Measurements from ENCODE around the gene GNG3. TPM values are rescaled to one million over a fixed set of nuclear protein-coding genes. Genes with fewer than 3 reads are reported as not detected.
"Not testable (repeated sequence)": the region's sequence is repeated elsewhere in the genome, so short reads cannot be mapped to it uniquely, and the experiment has no call there.

GNG3 gene
- total RNA-seq, 1 donor from 2014 or later: 1.4 TPM

DNA sequence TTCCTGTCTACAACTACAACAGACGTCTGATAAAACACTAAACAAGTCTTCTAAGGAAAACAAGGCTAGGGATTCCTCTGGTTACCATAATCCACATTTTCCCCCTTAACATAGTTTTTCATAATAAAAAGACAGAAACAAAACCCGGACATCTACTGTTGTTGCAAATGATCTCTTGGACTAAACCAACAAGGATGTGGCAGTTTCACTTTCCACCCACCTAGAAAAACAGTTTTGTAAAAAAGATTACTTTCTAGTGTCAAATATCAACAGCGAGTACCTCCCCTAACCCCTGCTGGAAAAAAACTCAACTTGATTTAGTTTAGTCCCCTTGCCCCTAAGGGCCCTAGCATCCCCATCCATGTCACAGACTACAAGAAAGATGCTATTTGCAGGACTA, 5.4 kb downstream of the GNG3 start:
- DNase-seq (ENCODE audit: low spot score) (no peak), ATAC-seq (no peak)
- intact Hi-C loops (cut with DNase I): no loop called here

DNA sequence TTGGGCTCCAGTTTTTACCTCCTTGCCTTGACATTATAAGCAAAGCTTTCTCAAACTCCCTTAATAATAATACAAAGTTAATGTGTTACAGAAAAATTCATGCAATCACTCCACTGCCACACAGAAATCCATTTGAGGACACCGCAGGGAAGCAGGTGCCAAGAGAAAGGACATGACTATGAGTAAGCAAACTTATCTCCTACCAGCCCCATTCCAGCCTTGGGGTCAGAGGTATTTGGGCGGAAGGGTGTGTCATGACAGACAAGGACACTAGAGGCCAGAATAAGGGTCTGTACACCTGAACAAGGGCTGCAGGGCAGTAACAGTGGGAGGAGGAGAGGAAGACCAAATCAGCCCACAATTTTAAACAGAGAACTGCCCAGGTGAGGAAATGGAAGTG, 5.9 kb downstream of the GNG3 start:
- intact Hi-C loops (cut with DNase I): no loop called here
- ATAC-seq (no peak), DNase-seq (ENCODE audit: low spot score) (peak; percentile 19)

DNA sequence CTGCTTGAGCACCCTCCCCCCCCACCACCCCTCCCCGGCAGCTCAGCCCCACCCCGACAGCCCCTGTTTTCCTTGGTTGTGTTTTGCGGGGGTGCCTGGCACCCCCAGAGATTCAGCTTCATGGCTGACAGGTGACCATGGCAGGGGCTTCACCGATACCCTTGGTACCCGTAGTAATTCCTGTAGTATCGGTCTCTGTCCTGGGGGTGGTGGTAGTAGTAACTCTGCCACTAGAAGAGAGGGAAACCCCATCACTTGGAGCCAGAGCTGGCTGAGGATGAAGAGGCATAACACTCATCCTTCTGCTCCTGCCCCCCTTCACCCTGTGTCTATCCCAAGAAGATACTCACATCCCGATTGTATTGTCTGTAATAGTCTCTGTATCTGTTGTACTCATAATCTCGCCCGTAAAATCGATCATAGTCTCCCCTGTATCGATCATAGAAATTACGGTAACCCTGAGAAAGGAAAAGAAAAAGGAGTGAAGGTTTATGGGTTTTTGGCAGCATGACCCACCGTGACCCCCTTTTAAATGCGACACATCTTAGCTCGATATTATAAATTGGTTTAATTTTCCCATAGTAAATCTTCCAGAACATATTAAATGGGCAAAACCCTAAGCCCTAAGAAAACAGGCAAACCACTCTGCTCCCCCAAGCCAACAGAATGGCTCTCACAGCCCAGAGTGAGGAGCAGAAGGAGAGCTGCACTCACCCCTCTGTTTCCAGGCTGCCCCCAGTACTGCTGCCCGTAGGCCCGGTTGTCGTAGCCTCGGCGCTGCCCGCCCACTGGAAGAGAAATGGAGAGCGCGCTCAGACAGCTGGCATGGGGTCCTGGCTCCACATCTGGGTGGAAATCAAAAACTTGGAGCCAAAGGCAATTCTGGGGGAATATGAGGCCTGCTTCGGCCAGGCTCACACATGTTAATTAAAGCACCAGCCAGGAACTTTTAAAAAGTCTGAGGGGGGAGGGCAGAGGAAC, 8.0 kb downstream of the GNG3 start:
- no peak for ATAC-seq
- intact Hi-C loops (cut with DNase I): no loop called here
- DNase-seq (ENCODE audit: low spot score): peak; percentile 13

DNA sequence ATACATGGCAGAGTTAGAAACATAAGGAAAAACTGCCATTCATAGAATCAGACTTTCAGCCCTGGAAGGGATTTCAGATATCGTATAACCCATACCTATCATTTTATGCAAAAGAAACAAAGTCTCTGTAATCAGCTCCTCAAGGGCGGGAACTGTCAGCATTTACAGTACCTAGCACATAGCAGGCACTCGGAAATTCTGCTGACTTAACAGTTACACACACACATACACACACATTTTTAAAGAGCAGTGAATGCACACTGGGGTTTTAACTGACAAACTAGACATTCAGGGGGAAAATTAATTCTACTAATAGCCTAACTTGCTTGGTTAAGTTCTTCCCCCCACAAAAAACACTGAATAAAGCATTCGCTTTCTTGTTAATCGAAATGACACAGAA, 8.7 kb downstream of the GNG3 start:
- intact Hi-C loops (cut with DNase I): no loop called here
- no peak for DNase-seq (ENCODE audit: low spot score)
- no peak for ATAC-seq

DNA sequence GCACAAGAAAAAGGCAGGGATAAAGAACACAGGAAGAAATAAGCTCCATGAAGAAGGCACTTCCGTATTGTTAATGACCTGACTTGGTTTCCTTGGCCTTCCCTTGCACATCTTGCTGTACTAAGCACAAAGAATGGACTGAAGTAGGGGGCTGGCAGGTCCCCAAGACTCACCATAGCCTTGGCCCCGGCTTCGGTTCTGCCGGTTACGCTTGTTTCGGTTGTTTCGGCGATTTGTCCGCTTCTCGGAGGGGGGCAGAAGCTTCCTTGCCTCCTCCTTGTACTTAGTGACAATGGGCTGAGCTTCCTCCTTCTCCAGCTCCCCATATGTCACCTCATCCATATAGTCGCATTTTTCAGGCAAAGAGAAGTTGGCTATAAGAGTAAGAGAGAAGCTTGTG, 9.3 kb downstream of the GNG3 start:
- intact Hi-C loops (cut with DNase I): no loop called here
- ATAC-seq (no peak), DNase-seq (ENCODE audit: low spot score) (no peak)

DNA sequence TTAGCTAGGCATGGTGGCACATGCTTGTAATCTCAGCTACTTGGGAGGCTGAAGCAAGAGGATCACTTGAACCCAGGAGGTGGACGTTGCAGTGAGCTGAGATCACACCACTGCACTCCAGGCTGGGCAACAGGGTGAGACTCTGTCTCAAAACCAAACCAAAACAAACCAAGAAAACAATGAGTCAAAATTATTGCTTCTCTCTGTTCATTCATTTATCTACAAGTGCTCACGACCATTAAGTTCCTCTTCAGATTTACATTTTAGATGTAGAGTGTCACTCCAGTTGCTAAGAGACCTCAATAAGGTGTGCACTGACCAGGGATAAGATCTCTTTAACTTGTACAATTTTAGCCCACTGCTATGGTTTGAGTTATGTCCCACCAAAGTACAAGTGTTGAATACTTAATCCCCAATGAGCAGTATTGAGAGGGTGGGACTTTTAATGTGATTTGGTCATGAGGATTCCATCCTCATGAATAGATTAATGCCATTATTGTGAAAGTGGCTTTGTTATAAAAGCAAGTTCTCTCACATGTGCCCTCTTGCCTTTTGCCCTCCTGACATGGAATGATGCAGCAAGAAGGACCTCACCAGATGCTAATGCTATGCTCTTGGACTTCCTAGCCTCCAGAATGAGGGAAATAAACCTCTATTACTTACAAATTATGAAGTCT, 12.0 kb downstream of the GNG3 start:
- DNase-seq (ENCODE audit: low spot score) (peak; percentile 1), ATAC-seq (no peak)
- intact Hi-C loops (cut with DNase I): no loop called here

DNA sequence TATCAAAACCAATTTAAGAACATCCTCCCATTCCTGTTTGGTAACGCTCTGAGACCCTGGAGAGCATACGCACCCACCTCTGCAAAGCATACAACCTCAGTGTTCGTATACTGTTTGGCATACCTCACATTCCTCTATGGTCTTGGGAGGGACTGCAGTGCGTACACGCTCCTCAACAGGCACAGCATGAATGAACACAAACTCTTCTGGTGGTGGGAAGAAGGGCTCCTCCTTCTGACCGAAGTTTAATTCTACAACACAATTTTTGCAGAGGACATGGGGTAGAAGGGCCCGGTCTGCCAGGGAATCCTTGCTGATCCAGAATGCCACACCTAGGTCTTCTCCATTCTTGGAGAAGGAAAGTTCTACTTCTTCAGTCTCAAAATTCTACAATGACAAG, 14.5 kb downstream of the GNG3 start:
- ATAC-seq (no peak), DNase-seq (ENCODE audit: low spot score) (peak; percentile 5)
- intact Hi-C loops (cut with DNase I): no loop called here

DNA sequence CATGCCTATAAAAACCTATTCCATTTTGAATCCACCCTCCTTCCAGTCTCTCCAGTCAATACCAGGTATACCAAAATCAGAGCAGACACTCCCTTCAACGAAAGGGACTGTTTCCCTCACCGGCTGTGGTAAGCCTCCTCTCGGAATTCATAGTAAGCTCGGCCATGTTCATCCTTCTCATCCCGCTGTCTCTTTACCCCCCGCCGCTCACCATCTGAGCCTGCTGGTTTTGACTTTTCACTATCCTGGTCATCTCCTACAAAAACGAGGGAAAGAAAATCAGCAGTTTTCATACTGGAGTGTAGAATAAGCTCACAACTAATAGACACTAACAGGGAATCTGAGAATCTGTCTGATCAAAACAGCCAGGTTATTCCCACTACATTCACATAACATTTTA, 16.7 kb downstream of the GNG3 start:
- DNase-seq (ENCODE audit: low spot score) (peak; percentile 18), ATAC-seq (no peak)
- intact Hi-C loops (cut with DNase I): no loop called here

DNA sequence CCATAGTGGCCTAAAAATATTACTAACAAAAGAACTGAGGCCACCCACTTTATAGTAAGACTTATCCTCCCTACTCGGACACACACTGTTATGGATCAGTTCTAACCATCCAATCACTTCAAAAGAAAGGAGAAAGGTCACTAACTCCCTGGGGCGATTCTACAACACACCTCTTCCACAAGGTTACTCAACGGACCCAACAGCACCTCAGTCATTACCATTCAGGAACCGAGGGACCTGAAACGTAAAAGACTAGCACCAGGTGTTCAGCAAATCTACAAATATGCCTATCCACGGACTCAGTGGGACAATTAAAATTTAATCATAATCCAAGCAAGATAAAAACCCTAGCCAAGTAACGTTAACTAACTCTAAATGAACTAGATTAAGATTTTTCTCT, 18.2 kb downstream of the GNG3 start:
- intact Hi-C loops (cut with DNase I): no loop called here
- no peak for DNase-seq (ENCODE audit: low spot score)
- no peak for ATAC-seq

DNA sequence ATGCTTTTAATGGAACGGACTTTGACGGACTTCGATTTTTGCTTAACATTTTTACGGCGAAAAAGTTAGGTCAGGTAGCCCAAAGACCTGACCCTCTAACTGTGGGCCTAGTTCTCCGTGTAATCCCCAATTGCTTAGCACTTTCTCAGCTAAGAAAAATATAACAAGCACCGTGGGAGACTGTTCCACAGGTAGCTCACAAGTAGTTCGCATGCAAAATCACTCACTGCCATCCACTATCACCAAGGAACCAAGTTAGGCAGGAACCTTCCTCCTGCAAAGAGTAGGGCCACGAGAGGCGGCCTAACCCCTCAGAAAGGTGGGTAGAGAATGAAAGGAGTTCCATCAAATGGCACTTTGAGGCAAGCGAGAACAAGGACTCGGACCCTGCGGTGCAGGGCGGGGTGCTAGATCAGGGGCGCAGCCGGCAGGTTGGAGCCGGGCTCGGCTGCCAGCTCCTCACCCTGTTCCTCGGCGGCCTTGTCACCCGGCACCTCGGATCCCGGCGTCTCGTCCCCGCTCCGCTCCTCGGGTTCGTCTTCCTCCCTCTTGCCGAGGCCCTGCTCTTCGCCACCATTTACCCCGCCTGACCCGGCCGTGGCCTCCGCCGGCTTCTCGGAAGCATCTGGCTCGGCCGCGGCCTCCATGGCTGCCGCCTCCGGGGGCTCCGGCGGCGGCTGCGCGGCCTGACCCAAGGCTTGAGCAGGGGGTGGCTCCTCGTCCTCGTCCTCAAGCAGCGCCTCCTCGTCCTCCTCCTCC, 18.9 kb downstream of the GNG3 start:
- ATAC-seq (no peak), DNase-seq (ENCODE audit: low spot score) (no peak)
- intact Hi-C loops (cut with DNase I): no loop called here

DNA sequence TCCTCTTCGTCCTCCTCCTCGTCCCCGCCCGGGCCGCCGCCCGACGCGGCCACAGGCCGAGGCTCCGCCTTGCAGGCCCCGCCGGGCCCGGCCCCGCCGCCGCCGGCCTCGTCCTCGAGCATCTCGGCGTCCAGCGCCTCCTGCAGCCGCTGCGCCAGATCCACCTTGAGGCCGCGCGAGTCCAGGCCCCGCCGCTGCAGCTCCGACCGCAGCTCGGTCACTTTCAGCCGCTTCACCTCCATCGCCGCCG, 19.4 kb downstream of the GNG3 start:
- no peak for ATAC-seq
- intact Hi-C loops (cut with DNase I): no loop called here
- DNase-seq (ENCODE audit: low spot score): no peak

DNA sequence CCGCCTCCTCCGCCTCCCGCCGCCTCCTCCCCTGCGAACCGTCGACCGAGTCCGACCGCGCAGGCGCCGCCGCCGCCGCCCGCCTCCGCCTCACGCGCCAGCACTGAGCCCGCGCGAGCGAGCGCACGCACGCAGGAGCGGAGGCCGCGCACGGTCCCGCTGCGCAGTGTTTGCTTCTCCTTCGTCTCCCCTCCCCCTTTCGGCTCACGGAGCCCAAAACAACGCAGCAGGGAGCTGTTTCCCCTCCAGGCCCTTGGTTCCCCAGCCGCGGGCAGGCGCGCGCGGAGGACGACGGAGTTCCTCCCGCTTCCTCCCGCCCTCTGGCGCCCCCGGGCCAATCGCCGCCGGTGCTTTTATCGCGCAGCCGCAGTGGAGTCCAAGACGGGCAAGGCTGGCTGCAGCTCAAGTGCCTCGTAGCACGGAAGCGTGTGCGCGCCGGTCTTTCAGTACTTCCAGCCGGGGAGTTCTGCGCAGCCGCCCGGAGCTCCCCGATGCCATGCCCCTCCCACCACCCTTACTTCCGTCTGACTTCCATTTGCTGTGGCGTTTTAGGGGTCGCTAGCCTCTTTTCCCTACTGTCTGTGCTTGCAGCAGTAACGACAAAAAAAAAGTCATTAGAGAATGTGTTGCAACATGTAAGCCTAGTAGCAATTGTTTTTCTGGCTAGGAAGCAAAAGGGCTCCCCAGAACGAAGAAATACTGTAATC, 19.8 kb downstream of the GNG3 start, which contains the start of gene HNRNPUL2:
Gene HNRNPUL2 (minus strand): TSS at position 293 of the 707 bp plus-strand sequence. CDS start 301 bp downstream, outside the sequence.
- DNase-seq (ENCODE audit: low spot score) (peak; percentile 99), ATAC-seq (peak; percentile 97)
- intact Hi-C loops (cut with DNase I): no loop called here

DNA sequence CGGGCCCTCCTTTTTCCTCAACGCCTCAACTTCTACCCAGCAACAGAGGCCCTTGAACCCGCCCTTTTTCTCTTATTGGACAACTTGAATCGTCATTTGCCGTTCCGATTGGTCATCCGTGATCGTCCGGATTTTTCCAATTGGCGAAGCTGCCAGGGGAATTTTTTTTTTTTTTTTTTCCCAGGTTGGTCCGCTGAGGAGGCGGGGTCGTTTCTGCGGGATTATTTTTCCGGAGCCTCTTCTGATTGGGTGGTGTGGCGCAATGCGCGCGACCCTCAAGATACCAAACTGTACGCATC, 20.3 kb downstream of the GNG3 start:
- ATAC-seq (peak; percentile 91), DNase-seq (ENCODE audit: low spot score) (no peak)
- intact Hi-C loops (cut with DNase I): no loop called here

DNA sequence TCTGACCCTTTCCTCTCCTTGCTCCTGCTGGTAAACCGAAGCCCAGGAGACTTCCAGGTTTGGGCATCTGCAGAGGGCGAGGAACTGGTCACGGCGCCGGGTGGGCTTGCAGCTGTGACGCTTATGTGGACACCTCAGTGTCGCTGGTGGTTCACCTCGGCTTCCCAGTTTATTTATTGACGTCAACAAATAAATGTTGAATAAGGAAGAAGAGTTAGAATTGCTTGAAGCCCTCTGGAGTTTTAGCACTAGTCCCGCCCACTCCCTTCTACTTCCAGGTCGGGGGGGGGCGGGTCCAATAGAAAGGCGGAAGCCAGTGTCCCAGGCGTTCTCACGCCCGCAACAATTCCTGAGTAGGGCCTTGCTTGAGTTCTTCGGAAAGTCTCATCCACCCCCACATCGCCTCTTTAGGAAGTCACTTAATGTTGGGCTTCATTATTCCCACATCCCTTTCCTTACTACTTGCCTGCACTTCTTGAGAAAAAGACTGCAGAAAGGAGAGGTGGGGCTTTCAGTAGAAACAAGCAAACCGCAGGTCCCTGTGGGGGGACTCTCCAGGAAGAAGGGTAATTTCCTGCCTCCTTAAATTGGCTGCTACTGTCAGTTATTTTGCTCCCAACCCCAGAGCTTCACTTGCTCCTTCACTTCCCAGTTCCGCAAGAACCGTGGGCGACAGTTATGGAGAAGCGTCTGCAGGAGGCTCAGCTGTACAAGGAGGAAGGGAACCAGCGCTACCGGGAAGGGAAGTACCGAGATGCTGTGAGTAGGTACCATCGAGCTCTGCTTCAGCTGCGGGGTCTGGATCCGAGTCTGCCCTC, 20.9 kb downstream of the GNG3 start, which contains the start of gene TTC9C:
Gene TTC9C (plus strand): TSS at position 316 of the 818 bp plus-strand sequence. CDS start 363 bp downstream, at position 679.
- DNase-seq (ENCODE audit: low spot score): peak; percentile 92
- peak; percentile 87 for ATAC-seq
- intact Hi-C loops (cut with DNase I): no loop called here

DNA sequence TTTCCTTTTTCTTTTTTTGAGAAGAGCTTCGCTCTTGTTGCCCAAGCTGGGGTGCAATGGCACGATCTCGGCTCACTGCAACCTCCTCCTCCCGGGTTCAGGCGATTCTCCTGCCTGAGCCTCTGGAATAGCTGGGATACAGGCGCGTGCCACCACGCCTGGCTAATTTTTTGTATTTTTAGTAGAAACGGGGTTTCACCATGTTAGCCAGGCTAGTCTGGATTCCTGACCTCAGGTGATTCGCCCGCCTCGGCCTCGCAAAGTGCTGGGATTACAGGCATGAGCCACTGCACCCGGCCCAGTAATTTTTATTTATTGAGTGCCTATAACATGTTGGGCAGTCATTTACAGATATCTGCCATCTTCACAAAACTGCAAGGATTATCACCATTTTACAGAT, 22.6 kb downstream of the GNG3 start:
- DNase-seq (ENCODE audit: low spot score): peak; percentile 26
- intact Hi-C loops (cut with DNase I); ATAC-seq: not testable (repeated sequence)

DNA sequence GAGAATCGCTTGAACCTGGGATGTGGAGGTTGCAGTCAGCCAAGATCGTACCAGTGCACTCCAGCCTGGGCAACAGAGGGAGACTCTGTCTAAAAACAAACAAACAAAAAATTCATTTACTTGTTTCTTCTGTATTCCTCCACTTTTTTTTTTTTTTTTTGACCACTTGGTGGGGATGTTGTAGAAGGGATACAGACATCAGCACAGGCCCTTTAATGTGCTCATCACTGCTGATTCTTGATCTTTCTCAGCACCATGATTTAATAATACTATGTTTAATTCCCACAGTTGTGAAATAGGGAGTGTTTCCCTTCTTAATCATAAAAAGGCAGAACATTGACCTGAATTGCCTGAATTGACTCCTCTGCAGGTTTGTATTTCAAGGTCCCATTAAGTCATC, 25.4 kb downstream of the GNG3 start:
- intact Hi-C loops (cut with DNase I): no loop called here
- ATAC-seq (no peak), DNase-seq (ENCODE audit: low spot score) (no peak)

DNA sequence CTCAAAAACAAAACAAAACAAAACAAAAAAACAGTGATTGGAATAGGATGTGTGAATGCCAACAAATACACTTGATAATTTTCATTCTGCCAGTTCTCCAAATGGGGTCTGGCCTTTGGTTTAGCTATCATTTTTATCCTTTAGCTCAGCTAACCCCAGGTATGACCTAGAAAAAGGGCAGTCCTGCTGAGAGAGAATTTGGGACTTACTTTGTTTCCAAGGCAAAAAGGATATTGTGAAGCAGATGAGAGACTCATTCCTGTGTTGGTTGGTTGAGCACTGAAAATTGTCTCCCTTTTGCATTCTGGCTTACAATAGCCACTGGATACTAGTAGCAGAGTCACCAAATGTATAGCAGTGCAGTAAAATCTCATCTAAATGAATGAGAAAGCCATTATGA, 29.7 kb downstream of the GNG3 start:
- ATAC-seq (no peak), DNase-seq (ENCODE audit: low spot score) (no peak)
- intact Hi-C loops (cut with DNase I): no loop called here

DNA sequence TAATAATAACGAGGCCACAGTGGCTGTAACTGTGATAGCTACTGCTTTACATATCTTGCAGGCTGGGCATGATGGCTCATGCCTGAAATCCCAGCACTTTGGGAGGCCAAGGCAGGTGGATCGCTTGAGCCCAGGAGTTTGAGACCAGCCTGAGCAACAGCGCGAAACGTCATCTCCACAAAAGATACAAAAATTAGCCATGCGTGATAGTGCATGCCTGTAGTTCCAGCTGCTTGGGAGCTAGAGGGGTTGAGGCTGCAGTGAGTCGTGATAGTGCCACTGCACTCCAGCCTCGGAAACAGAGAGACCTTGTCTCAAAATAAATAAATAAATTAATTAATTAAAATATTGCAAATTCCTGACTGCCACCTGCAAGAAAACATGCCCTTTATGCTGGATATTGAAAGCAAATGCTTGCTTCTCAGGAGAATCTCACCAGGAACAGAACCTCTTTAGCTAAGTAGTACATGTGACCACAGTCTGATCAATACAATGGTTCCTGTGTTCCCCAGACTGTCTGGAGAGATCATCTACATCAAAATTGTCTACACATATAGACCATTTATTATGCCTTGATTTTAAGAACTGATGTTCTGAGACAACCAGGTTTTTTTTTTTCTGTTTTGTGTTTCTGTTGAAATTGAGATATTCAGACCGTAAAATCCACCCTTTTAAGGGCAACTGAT, 40.1 kb downstream of the GNG3 start:
- intact Hi-C loops (cut with DNase I): no loop called here
- DNase-seq (ENCODE audit: low spot score) (no peak), ATAC-seq (no peak)

Measured in sciatic nerve (tissue), 2 donors.